H1 (cell line): Measurements from ENCODE around the gene ERI3. TPM values are rescaled to one million over a fixed set of nuclear protein-coding genes. Genes with fewer than 3 reads are reported as not detected.

ENCODE experiments used
- CTCF ChIA-PET: fragments of 300-600 bp; sonication (Branson Sonifier 250); formaldehyde crosslinking; loops from one replicate; lab custom pipeline; 2021; ENCODE audit not compliant: partially characterized antibody; lab: Charles Lee
- POLR2A ChIA-PET: fragments of 300-600 bp; sonication (Branson Sonifier 250); formaldehyde crosslinking; loops from one replicate; lab custom pipeline; 2021; ENCODE audit warnings: inconsistent platforms; ENCODE audit not compliant: partially characterized antibody; lab: Charles Lee
- DNase-seq, 2 experiments: peaks; one replicate each; pipeline versions ENCODE4 v3.0.0 to v3.0.0-alpha.2; 2010 to 2022; ENCODE audit warnings: low spot score in 2 of 2, low read depth in 1 of 2, mixed read lengths in 1 of 2
- FAIRE-seq: peaks from 2 replicates; lab custom pipeline; 2011; peaks lifted over from hg19 to GRCh38; lab: Jason Lieb, UNC
- H2AFZ ChIP-seq: 2 replicates; pipeline ENCODE4 v1.8.1; 2012; ENCODE audit warnings: low read length, inconsistent platforms
- H2AK5ac ChIP-seq: 2 replicates; pipeline ENCODE4 v1.6.1; 2013; ENCODE audit warnings: low read depth, low read length
- H2BK120ac ChIP-seq: replicated peaks from 2 replicates; pipeline ENCODE3; 2013; ENCODE audit warnings: low read depth, low read length, inconsistent platforms
- H2BK12ac ChIP-seq: 2 replicates; pipeline ENCODE4 v1.6.1; 2013; ENCODE audit warnings: low read depth, low read length
- H2BK15ac ChIP-seq: 2 replicates; pipeline ENCODE4 v1.6.1; 2013; ENCODE audit warnings: low read length
- H2BK20ac ChIP-seq: 2 replicates; pipeline ENCODE4 v1.6.1; 2013; ENCODE audit warnings: low read length
- H2BK5ac ChIP-seq: 2 replicates; pipeline ENCODE4 v1.6.1; 2013; ENCODE audit warnings: low read depth, low read length
- H3K14ac ChIP-seq: 2 replicates; pipeline ENCODE4 v1.6.1; 2013; ENCODE audit warnings: inconsistent platforms; ENCODE audit not compliant: insufficient read length
- H3K18ac ChIP-seq: 2 replicates; pipeline ENCODE4 v1.6.1; 2013; ENCODE audit warnings: low read length; ENCODE audit errors: extremely low read depth
- H3K23ac ChIP-seq: 2 replicates; pipeline ENCODE4 v1.6.1; 2013; ENCODE audit warnings: inconsistent platforms; ENCODE audit not compliant: insufficient read length
- H3K23me2 ChIP-seq: 2 replicates; pipeline ENCODE4 v1.6.1; 2013; ENCODE audit warnings: low read depth, low read length
- H3K27ac ChIP-seq: 2 replicates; pipeline ENCODE4 v1.6.1; 2011; ENCODE audit warnings: low read depth, low read length, inconsistent platforms
- H3K27me3 ChIP-seq, 4 experiments: replicated peaks in 1 of 4; 1 replicate in 1 of 4; 2 replicates in 3 of 4; pipeline versions ENCODE4 v1.6.1 to v1.8.1; 2011 to 2013; ENCODE audit warnings: low read length in 3 of 4, mild to moderate bottlenecking in 3 of 4, inconsistent platforms in 2 of 4, mixed read lengths in 2 of 4, moderate library complexity in 1 of 4; ENCODE audit not compliant: control insufficient read depth in 3 of 4, insufficient read depth in 3 of 4; ENCODE audit errors: extremely low read depth in 1 of 4
- H3K36me3 ChIP-seq, 4 experiments: 2 replicates each; pipeline versions ENCODE4 v1.6.1 to v1.8.1; 2011 to 2013; ENCODE audit warnings: mild to moderate bottlenecking in 4 of 4, low read length in 3 of 4, moderate library complexity in 2 of 4, control low read depth in 1 of 4, inconsistent platforms in 1 of 4; ENCODE audit not compliant: insufficient read depth in 4 of 4, control insufficient read depth in 2 of 4
- H3K4ac ChIP-seq: replicated peaks from 2 replicates; pipeline ENCODE3; 2013; ENCODE audit warnings: low read length, low read depth, mixed read lengths, inconsistent platforms; ENCODE audit not compliant: insufficient read length
- H3K4me1 ChIP-seq, 4 experiments: replicated peaks in 1 of 4; 1 replicate in 1 of 4; 2 replicates in 3 of 4; pipeline versions ENCODE4 v1.6.1 to v1.8.1; 2011 to 2013; ENCODE audit warnings: low read length in 3 of 4, inconsistent platforms in 2 of 4, mixed read lengths in 1 of 4; ENCODE audit not compliant: insufficient read depth in 4 of 4, control insufficient read depth in 3 of 4
- H3K4me2 ChIP-seq, 2 experiments: 2 replicates each; pipeline versions ENCODE4 v1.6.1 to v1.8.1; 2011 to 2013; ENCODE audit warnings: low read depth in 2 of 2, low read length in 2 of 2, control low read depth in 1 of 2, inconsistent platforms in 1 of 2, mild to moderate bottlenecking in 1 of 2; ENCODE audit not compliant: insufficient read depth in 1 of 2
- H3K4me3 ChIP-seq, 4 experiments: fragments of 200-600, 300-600 bp in 1 of 4; sonication (generic), shearing (Covaris generic), sonication (Bioruptor Twin) in 1 of 4; 2 replicates each; pipeline versions ENCODE4 v1.5.1 to v1.8.1; 2011 to 2016; ENCODE audit warnings: low read length in 4 of 4, low read depth in 3 of 4, control low read depth in 2 of 4, inconsistent platforms in 2 of 4, mild to moderate bottlenecking in 2 of 4, mixed read lengths in 1 of 4, moderate library complexity in 1 of 4; ENCODE audit not compliant: insufficient read depth in 2 of 4; ENCODE audit errors: extremely low read depth in 1 of 4
- H3K56ac ChIP-seq: replicated peaks from 2 replicates; pipeline ENCODE3; 2013; ENCODE audit warnings: low read depth, mild to moderate bottlenecking, mixed read lengths, low read length, inconsistent platforms; ENCODE audit not compliant: insufficient read length
- H3K79me1 ChIP-seq: 2 replicates; pipeline ENCODE4 v1.6.1; 2013; ENCODE audit warnings: low read depth, low read length, control low read depth
- H3K79me2 ChIP-seq, 2 experiments: 2 replicates each; pipeline versions ENCODE4 v1.6.1 to v1.8.1; 2012 to 2013; ENCODE audit warnings: low read length in 2 of 2, mild to moderate bottlenecking in 2 of 2, inconsistent platforms in 1 of 2; ENCODE audit not compliant: insufficient read depth in 2 of 2, control insufficient read depth in 1 of 2
- H3K9ac ChIP-seq, 4 experiments: replicated peaks in 1 of 4; 1 replicate in 1 of 4; 2 replicates in 3 of 4; pipeline versions ENCODE4 v1.6.1 to v1.8.1; 2011 to 2013; ENCODE audit warnings: low read depth in 3 of 4, low read length in 3 of 4, control low read depth in 2 of 4, mild to moderate bottlenecking in 2 of 4, moderate library complexity in 2 of 4, inconsistent platforms in 1 of 4; ENCODE audit errors: extremely low read depth in 1 of 4
- H3K9me3 ChIP-seq, 2 experiments: 2 replicates each; pipeline versions ENCODE4 v1.6.1 to v1.8.1; 2012 to 2013; ENCODE audit warnings: mild to moderate bottlenecking in 2 of 2, moderate library complexity in 2 of 2, control low read depth in 1 of 2, inconsistent platforms in 1 of 2, low read depth in 1 of 2, low read length in 1 of 2, mixed read lengths in 1 of 2; ENCODE audit not compliant: insufficient read depth in 2 of 2
- H4K20me1 ChIP-seq, 2 experiments: replicated peaks in 1 of 2; 2 replicates each; pipeline versions ENCODE3 to v1.8.1; 2011 to 2013; ENCODE audit warnings: inconsistent platforms in 2 of 2, low read length in 2 of 2, mild to moderate bottlenecking in 1 of 2; ENCODE audit not compliant: insufficient read depth in 2 of 2, control insufficient read depth in 1 of 2
- H4K5ac ChIP-seq: 2 replicates; pipeline ENCODE4 v1.6.1; 2013; ENCODE audit warnings: low read length, low read depth, mixed read lengths, inconsistent platforms; ENCODE audit not compliant: insufficient read length
- H4K8ac ChIP-seq: 2 replicates; pipeline ENCODE4 v1.8.0; 2013; ENCODE audit warnings: mild to moderate bottlenecking, moderate library complexity, low read length, inconsistent platforms; ENCODE audit not compliant: insufficient read depth; ENCODE audit errors: extremely low read depth
- H4K91ac ChIP-seq: replicated peaks from 2 replicates; pipeline ENCODE3; 2013; ENCODE audit warnings: low read length, mixed read lengths, inconsistent platforms; ENCODE audit not compliant: insufficient read length
- ATF2 ChIP-seq: IDR thresholded peaks from 2 replicates; pipeline ENCODE4 v1.6.1; 2012; ENCODE audit warnings: low read length, inconsistent platforms
- CBX8 ChIP-seq: fragments of 300-800, 300-1000 bp; sonication (generic); IDR thresholded peaks from 2 replicates; pipeline ENCODE4 v1.7.1; 2016; ENCODE audit warnings: low read depth, low read length, borderline replicate concordance
- CTCF ChIP-seq, 3 experiments: IDR thresholded peaks; 1 replicate in 2 of 3; 2 replicates in 1 of 3; pipeline versions ENCODE4 v1.5.1 to v1.6.1; 2011; ENCODE audit warnings: low read length in 3 of 3, mild to moderate bottlenecking in 3 of 3, inconsistent platforms in 2 of 3, low read depth in 1 of 3, moderate library complexity in 1 of 3; ENCODE audit not compliant: insufficient read depth in 1 of 3; ENCODE audit errors: control extremely low read depth in 1 of 3
- KDM1A ChIP-seq: fragments of 200-600, 300-600 bp; sonication (generic); IDR thresholded peaks from 2 replicates; pipeline ENCODE4 v1.7.1; 2016; ENCODE audit warnings: mild to moderate bottlenecking, low read length, borderline replicate concordance
- SAP30 ChIP-seq: fragments of 300-600 bp; sonication (generic); IDR thresholded peaks from 2 replicates; pipeline ENCODE4 v1.7.1; 2012; ENCODE audit warnings: low read length, moderate library complexity, mild to moderate bottlenecking, inconsistent platforms; ENCODE audit not compliant: insufficient read depth, insufficient replicate concordance
- SP2 ChIP-seq: IDR thresholded peaks from 2 replicates; pipeline ENCODE4 v1.6.1; 2012; ENCODE audit warnings: mild to moderate bottlenecking, low read length, inconsistent platforms
- TAF1 ChIP-seq: IDR thresholded peaks from 2 replicates; pipeline ENCODE4 v1.6.1; 2011; ENCODE audit warnings: mild to moderate bottlenecking, low read depth, low read length
- TBP ChIP-seq: IDR thresholded peaks from 2 replicates; pipeline ENCODE4 v1.6.1; 2011; ENCODE audit warnings: low read depth, low read length, improper control_type of control experiment
- WGBS, 2 experiments: shearing (Covaris generic) in 1 of 2; methylation state at CpG; one replicate each; pipeline versions ENCODE4 v1.1.6 to v1.1.7; 2013 to 2015; ENCODE audit warnings: low lambda C conversion rate in 2 of 2, mixed read lengths in 2 of 2, inconsistent platforms in 1 of 2, low coverage in 1 of 2, missing lambda C conversion rate in 1 of 2; ENCODE audit not compliant: insufficient replicate concordance in 2 of 2, insufficient coverage in 1 of 2, insufficient read length in 1 of 2; ENCODE audit errors: extremely low coverage in 1 of 2, missing lambda C conversion rate in 1 of 2; 5-methylcytosine and 5-hydroxymethylcytosine counted together
- polyA plus RNA-seq, 7 experiments: library from polyadenylated mRNA; depleted of rRNA in 3 of 7; stranded (reverse) in 5 of 7; unstranded in 2 of 7; fragments of >200 nt in 5 of 7; fragments of 200-250 nt in 2 of 7; gene quantifications; 1 replicate in 5 of 7; 2 replicates in 1 of 7; 4 replicates in 1 of 7; pipeline versions ENCODE4 v1.2.1 to v1.2.3, GENCODE V29; 2011 to 2013; ENCODE audit warnings: missing spikeins in 2 of 7, mixed read lengths in 2 of 7
- total RNA-seq: library from RNA; stranded (reverse); fragmentation: NEBNext Ultra II Directional; extraction: Animal tissue kit (Norgen Biotek cat#: 25700); gene quantifications from 2 replicates; pipeline ENCODE4 v1.2.1, GENCODE V29; 2021

Gene ERI3
- total and polyA plus RNA-seq, 2 of the 8 experiments (the other 6 are each of a cell fraction or from before 2014, with no cell fraction given): 81.1 to 199 TPM

GRCh38 chr1:44281962-44282703 lies 72.9 kb downstream of the ERI3 start:
- ChIA-PET CTCF (interaction anchor here (1.0 to 8.6 kb wide), 3 partner anchors 12 to 65 kb away, joined by 3 to 60 read pairs (median 10); no protein-coding TSS in a partner anchor), POLR2A (no interaction called here)
- Histone ChIP-seq H3K9me3 (no peaks in the 10 kb centered on the region), H2BK12ac (no peak overlapping the region), H2BK15ac (no peak overlapping the region), H3K23ac (no peak overlapping the region), H3K79me1 (peaks cover 3% of the 10 kb centered on the region), H4K91ac (no peak overlapping the region), H3K4ac (no peak overlapping the region), H3K4me1 (no peaks in the 10 kb centered on the region), H3K27ac (no peak overlapping the region), H3K27me3 (no peaks in the 10 kb centered on the region), H3K4me2 (no peak overlapping the region), H3K4me3 (no peak overlapping the region), H2AFZ (no peak overlapping the region), H2BK5ac (no peak overlapping the region), H2AK5ac (no peak overlapping the region), H2BK120ac (no peak overlapping the region), H3K14ac (no peak overlapping the region), H3K9ac (no peak overlapping the region), H4K20me1 (peaks cover 3 to 7% of the 10 kb centered on the region in 2 experiments), H4K5ac (no peak overlapping the region), H3K36me3 (peaks cover 2 to 14% (median 7%) of the 10 kb centered on the region in 4 experiments; a peak in 5 of 8 replicates), H3K18ac (no peak overlapping the region), H4K8ac (no peak overlapping the region), H2BK20ac (no peak overlapping the region), H3K79me2 (no peaks in the 10 kb centered on the region), H3K56ac (no peak overlapping the region), H3K23me2 (no peaks in the 10 kb centered on the region)
- WGBS, 2 experiments: 86% methylated on average over 1 of the region's 1 CpG; no CpG with 5 or more reads in 1 of the 2 experiments
- DNase-seq: no peak
- no peak for FAIRE-seq
- TF ChIP-seq CTCF (IDR thresholded peaks at IDR 0.05; ENCODE audit: control extremely low read depth in 1 of 3, insufficient read depth in 1 of 3, low read depth in 1 of 3, low read length in 3 of 3) (no peak), TAF1 (no peak), CBX8 (no peak), KDM1A (no peak), SAP30 (no peak), SP2 (no peak), ATF2 (no peak), TBP (no peak)
